ENCODE results near the gene NKAIN1.

- TF ChIP-seq CREB1 (IDR thresholded peaks at IDR 0.05; ENCODE audit: low read depth) (no peak), NFIC (IDR thresholded peaks at IDR 0.05) (no peak), EP300 (IDR thresholded peaks at IDR 0.05; ENCODE audit: borderline replicate concordance) (no peak)
These were observed 95.2 kb downstream of the NKAIN1 start for GRCh38 chr1:31144442-31144841.

Data from Ishikawa (cell line).